HG03025 (cell line): ENCODE measurements around the gene STEAP1B.
"Not testable (repeated sequence)": the region's sequence is repeated elsewhere in the genome, so short reads cannot be mapped to it uniquely, and the experiment has no call there.

Experiments used
- ATAC-seq: cut with Tn5 transposase; IDR thresholded peaks from one replicate; pipeline ENCODE4 v1.9.1; 2021; ENCODE audit warnings: mild to moderate bottlenecking, moderate library complexity; ENCODE audit not compliant: unreplicated experiment, low FRiP score

The STEAP1B gene

GRCh38 chr7:22499888-22500689 lies at the start of gene STEAP1B:
Gene STEAP1B (minus strand): TSS chr7:22500188. CDS start chr7:22494855, 5,333 bp downstream.
- ATAC-seq = peak; percentile 92

GRCh38 chr7:22549051-22549450 lies 49.1 kb upstream of the STEAP1B start:
- ATAC-seq = no peak

GRCh38 chr7:22548313-22548712 lies 48.3 kb upstream of the STEAP1B start:
- ATAC-seq = no peak

- ATAC-seq = no peak
These were observed 46.8 kb upstream of the STEAP1B start for GRCh38 chr7:22546769-22547168.

GRCh38 chr7:22545529-22545928 lies 45.5 kb upstream of the STEAP1B start:
- ATAC-seq = no peak

GRCh38 chr7:22544245-22544644 lies 44.3 kb upstream of the STEAP1B start:
- ATAC-seq = no peak

GRCh38 chr7:22543169-22543568 lies 43.2 kb upstream of the STEAP1B start:
- no peak for ATAC-seq

GRCh38 chr7:22542669-22543068 lies 42.7 kb upstream of the STEAP1B start:
- ATAC-seq = no peak

GRCh38 chr7:22542254-22542653 lies 42.3 kb upstream of the STEAP1B start:
- no peak for ATAC-seq

GRCh38 chr7:22541789-22542188 lies 41.8 kb upstream of the STEAP1B start:
- no peak for ATAC-seq

GRCh38 chr7:22528537-22528936 lies 28.5 kb upstream of the STEAP1B start:
- not testable (repeated sequence) for ATAC-seq

- not testable (repeated sequence) for ATAC-seq
These were observed 24.5 kb upstream of the STEAP1B start for GRCh38 chr7:22524353-22524947.

- not testable (repeated sequence) for ATAC-seq
These were observed 23.7 kb upstream of the STEAP1B start for GRCh38 chr7:22523478-22524352.

- not testable (repeated sequence) for ATAC-seq
These were observed 19.6 kb upstream of the STEAP1B start for GRCh38 chr7:22519560-22519959.

GRCh38 chr7:22516950-22517349 lies 17.0 kb upstream of the STEAP1B start:
- ATAC-seq = not testable (repeated sequence)

GRCh38 chr7:22514963-22515362 lies 15.0 kb upstream of the STEAP1B start:
- ATAC-seq = not testable (repeated sequence)

GRCh38 chr7:22507320-22507719 lies 7.3 kb upstream of the STEAP1B start:
- not testable (repeated sequence) for ATAC-seq

- not testable (repeated sequence) for ATAC-seq
These were observed 6.5 kb upstream of the STEAP1B start for GRCh38 chr7:22506316-22507020.

- ATAC-seq = not testable (repeated sequence)
These were observed 4.5 kb upstream of the STEAP1B start for GRCh38 chr7:22504519-22504918.

- not testable (repeated sequence) for ATAC-seq
These were observed 2.1 kb upstream of the STEAP1B start for GRCh38 chr7:22502104-22502503.
